GM12878 (cell line): ENCODE data around the gene WNT3A. TPM values are rescaled to one million over a fixed set of nuclear protein-coding genes. Genes with fewer than 3 reads are reported as not detected.

Experiments used
- ATAC-seq: fragments of 200-7000 bp; cut with Tn5 transposase; 3 replicates; pipeline ENCODE4 v1.9.1; 2020; ENCODE audit warnings: mild to moderate bottlenecking, moderate library complexity
- BruUV-seq: library from RNA; stranded (reverse); fragments of 400-500 nt; replicated peaks from 2 replicates; lab custom pipeline; 2021; lab: Mats Ljungman, UMichigan
- CTCF ChIA-PET: fragments of 300-600 bp; sonication (Branson Sonifier 250); formaldehyde crosslinking; extraction: SDS; loops from one replicate; lab custom pipeline; 2021; ENCODE audit warnings: inconsistent platforms; lab: Yijun Ruan, JAX
- POLR2A ChIA-PET: fragments of 350-600 bp; formaldehyde crosslinking; extraction: SDS; loops from one replicate; lab custom pipeline; 2021; ENCODE audit warnings: inconsistent platforms; lab: Charles Lee
- RAD21 ChIA-PET: fragments of 300-600 bp; sonication (Branson Sonifier 250); formaldehyde crosslinking; loops from one replicate; lab custom pipeline; 2023; ENCODE audit warnings: antibody characterized with exemption; ENCODE audit not compliant: unreplicated experiment; lab: Charles Lee
- SMC1A ChIA-PET: fragments of 300-600 bp; sonication (Branson Sonifier 250); formaldehyde crosslinking; loops from one replicate; lab custom pipeline; 2023; ENCODE audit not compliant: unreplicated experiment, uncharacterized antibody; lab: Charles Lee
- DNase-seq: peaks from one replicate; pipeline ENCODE4 v3.0.0-alpha.2; 2011; ENCODE audit warnings: low read depth, low spot score
- FAIRE-seq: peaks from 3 replicates; lab custom pipeline; 2011; peaks lifted over from hg19 to GRCh38; lab: Jason Lieb, UNC
- H2AFZ ChIP-seq: 2 replicates; pipeline ENCODE4 v1.6.0; 2011; ENCODE audit warnings: low read depth, low read length, control low read depth; ENCODE audit not compliant: control insufficient read depth
- H3K27ac ChIP-seq: 2 replicates; pipeline ENCODE4 v1.5.1; 2011; ENCODE audit warnings: control low read depth; ENCODE audit not compliant: control insufficient read depth, insufficient read depth
- H3K27me3 ChIP-seq, 2 experiments: replicated peaks in 1 of 2; 2 replicates each; pipeline versions ENCODE4 v1.6.0 to v1.6.1; 2011; ENCODE audit warnings: low read length in 1 of 2; ENCODE audit not compliant: control insufficient read depth in 2 of 2, insufficient read depth in 2 of 2
- H3K36me3 ChIP-seq, 2 experiments: 2 replicates each; pipeline ENCODE4 v1.5.1; 2011; ENCODE audit warnings: low read length in 1 of 2; ENCODE audit not compliant: control insufficient read depth in 2 of 2, insufficient read depth in 2 of 2
- H3K4me1 ChIP-seq: 2 replicates; pipeline ENCODE4 v1.6.1; 2011; ENCODE audit warnings: mild to moderate bottlenecking, low read length, moderate library complexity, mixed read lengths; ENCODE audit not compliant: control insufficient read depth, insufficient read depth
- H3K4me2 ChIP-seq: 2 replicates; pipeline ENCODE4 v1.6.0; 2011; ENCODE audit warnings: control low read depth; ENCODE audit not compliant: control insufficient read depth, insufficient read depth
- H3K4me3 ChIP-seq: fragments of 200-600 bp; sonication (generic); 2 replicates; pipeline ENCODE4 v1.5.1; 2016
- H3K79me2 ChIP-seq: 2 replicates; pipeline ENCODE4 v1.6.0; 2011; ENCODE audit warnings: low read length; ENCODE audit not compliant: control insufficient read depth, insufficient read depth
- H3K9ac ChIP-seq: 2 replicates; pipeline ENCODE4 v1.8.0; 2011; ENCODE audit warnings: low read length, control low read depth, mixed read lengths; ENCODE audit not compliant: control insufficient read depth, insufficient read depth
- H3K9me3 ChIP-seq: replicated peaks from 3 replicates; pipeline ENCODE4 v1.5.1; 2011; ENCODE audit warnings: mild to moderate bottlenecking, low read length; ENCODE audit not compliant: control insufficient read depth, insufficient read depth
- H4K20me1 ChIP-seq: 2 replicates; pipeline ENCODE4 v1.6.0; 2011; ENCODE audit not compliant: control insufficient read depth, insufficient read depth
- CBX5 ChIP-seq: sonication (generic); IDR thresholded peaks from 2 replicates; pipeline ENCODE4 v1.6.1; 2016; ENCODE audit warnings: low read depth, moderate library complexity, mild to moderate bottlenecking, inconsistent platforms
- JUNB ChIP-seq: IDR thresholded peaks from 2 replicates; pipeline ENCODE4 v1.6.1; 2016; ENCODE audit warnings: antibody characterized with exemption, mild to moderate bottlenecking
- JUND ChIP-seq: IDR thresholded peaks from 2 replicates; pipeline ENCODE4 v1.6.1; 2012; ENCODE audit warnings: low read depth, mild to moderate bottlenecking, low read length, improper control_type of control experiment, moderate library complexity
- POLR2A ChIP-seq: IDR thresholded peaks from 2 replicates; pipeline ENCODE4 v1.6.1; 2011; ENCODE audit warnings: low read depth, mild to moderate bottlenecking, low read length
- RELB ChIP-seq: fragments of 450-650 bp; IDR thresholded peaks from 2 replicates; pipeline ENCODE4 v1.6.1; 2017; ENCODE audit warnings: low read depth, mild to moderate bottlenecking, moderate library complexity
- SPI1 ChIP-seq: IDR thresholded peaks from 2 replicates; pipeline ENCODE4 v1.6.1; 2011; ENCODE audit warnings: low read depth, mild to moderate bottlenecking, low read length, moderate library complexity, borderline replicate concordance; ENCODE audit not compliant: insufficient read depth
- STAT3 ChIP-seq: IDR thresholded peaks from 2 replicates; pipeline ENCODE4 v1.6.1; 2011; ENCODE audit warnings: low read depth, low read length, improper control_type of control experiment
- ZNF592 ChIP-seq: fragments of 450-650 bp; IDR thresholded peaks from 2 replicates; pipeline ENCODE4 v1.6.1; 2017; ENCODE audit warnings: mild to moderate bottlenecking, moderate library complexity
- ZSCAN29 ChIP-seq: fragments of 450-650 bp; IDR thresholded peaks from 2 replicates; pipeline ENCODE4 v1.6.1; 2017; ENCODE audit warnings: mild to moderate bottlenecking, moderate library complexity
- WGBS: methylation state at CpG from one replicate; pipeline ENCODE4 v1.1.6; 2016; ENCODE audit warnings: low lambda C conversion rate; ENCODE audit not compliant: insufficient replicate concordance, insufficient coverage; ENCODE audit errors: missing lambda C conversion rate; 5-methylcytosine and 5-hydroxymethylcytosine counted together
- in situ Hi-C: fragments of 300-500 bp; cut with MboI; formaldehyde crosslinking; loops from 9 replicates; pipeline ENCODE4 v1.14.3; 2018; ENCODE audit warnings: mixed read lengths
- intact Hi-C: fragments of 100-400 bp; cut with micrococcal nuclease; formaldehyde crosslinking; loops from one replicate; pipeline ENCODE4 v1.14.2; 2022; ENCODE audit not compliant: unreplicated experiment
- polyA plus RNA-seq, 11 experiments: library from polyadenylated mRNA; depleted of rRNA in 4 of 11; unstranded in 6 of 11; stranded (reverse) in 5 of 11; fragments of >200 nt; fragmentation: Nextera tagmentation in 4 of 11; fragmentation: Illumina TruSeq in 1 of 11; extraction: Ambion mirVana in 4 of 11; extraction: Trizol in 1 of 11; gene quantifications; 1 replicate in 1 of 11; 2 replicates in 10 of 11; pipeline versions ENCODE4 v1.2.1 to v1.2.3, GENCODE V29; 2011 to 2016; ENCODE audit warnings: inconsistent platforms in 2 of 11, missing spikeins in 2 of 11, low read depth in 1 of 11
- total RNA-seq, 4 experiments: library from RNA; depleted of rRNA in 3 of 4; stranded (reverse); fragments of >200 nt in 3 of 4; fragmentation: Illumina TruSeq in 1 of 4; extraction: Trizol in 1 of 4; gene quantifications; 2 replicates each; pipeline versions ENCODE4 v1.2.1 to v1.2.3, GENCODE V29; 2013 to 2021

WNT3A gene
- total and polyA plus RNA-seq, 10 of the 15 experiments (the other 5 are each of a cell fraction or from before 2014, with no cell fraction given) = 0.16 TPM; not detected in 9

- no peak for TF ChIP-seq RELB
Observed at GRCh38 chr1:228106800-228107054, 99.9 kb downstream of the WNT3A start (continued).

GRCh38 chr1:228107636-228108035, 100.8 kb downstream of the WNT3A start:
- ATAC-seq = no peak
- ChIA-PET RAD21 (no interaction called here), SMC1A (no interaction called here), CTCF (no interaction called here), POLR2A (no interaction called here)
- no peaks in the 10 kb centered on the region for H3K27me3 ChIP-seq
- H3K4me1 ChIP-seq = peaks cover 17% of the 10 kb centered on the region
- TF ChIP-seq POLR2A = 0 out of 2 replicates have a peak, but pooled peaks have one; percentile 26
- TF ChIP-seq CBX5 = no peak
- no peaks in the 10 kb centered on the region for H3K9me3 ChIP-seq
- no peaks in the 10 kb centered on the region for H4K20me1 ChIP-seq
- H3K4me3 ChIP-seq = peak overlapping the region; percentile 93; the same call in 1 of the 2 replicates
- intact Hi-C loops = loop anchor here (2.0 kb wide), 1 partner anchor 33 kb away; the partner anchor contains the start of gene GUK1
- H2AFZ ChIP-seq = no peak overlapping the region
- peaks cover 4 to 5% of the 10 kb centered on the region in 2 experiments; a peak in 3 of 4 replicates for H3K36me3 ChIP-seq
- WGBS = 88% methylated on average over 19 of the region's 19 CpGs
- H3K4me2 ChIP-seq = no peak overlapping the region; the same call in 1 of the 2 replicates
- FAIRE-seq = no peak
- peaks cover 22% of the 10 kb centered on the region for H3K79me2 ChIP-seq
- in situ Hi-C loops = no loop called here
- no TSS peak for BruUV-seq
- H3K27ac ChIP-seq = no peak overlapping the region
- no peak overlapping the region; the same call in 1 of the 2 replicates for H3K9ac ChIP-seq
- no peak for DNase-seq

GRCh38 chr1:228108055-228108690, 101.4 kb downstream of the WNT3A start:
- ChIA-PET POLR2A (interaction anchor here (2.1 kb wide), 1 partner anchor 58 kb away, joined by 7 read pairs; the partner anchor contains the start of gene IBA57), CTCF (no interaction called here), SMC1A (no interaction called here), RAD21 (no interaction called here)
- Histone ChIP-seq H3K27ac (peak overlapping the region; percentile 39), H3K9me3 (no peaks in the 10 kb centered on the region), H3K4me2 (peak overlapping the region; percentile 89), H3K4me1 (peaks cover 17% of the 10 kb centered on the region), H3K79me2 (peaks cover 17% of the 10 kb centered on the region), H3K27me3 (no peaks in the 10 kb centered on the region), H3K4me3 (peak overlapping the region; percentile 93), H4K20me1 (no peaks in the 10 kb centered on the region), H2AFZ (no peak overlapping the region), H3K36me3 (peaks cover 4 to 5% of the 10 kb centered on the region in 2 experiments; a peak in 3 of 4 replicates), H3K9ac (peak overlapping the region; percentile 85)
- WGBS = 13% methylated on average over 11 of the region's 11 CpGs
- in situ Hi-C loops (no loop called here), intact Hi-C loops (loop anchor here (2.0 kb wide), 1 partner anchor 33 kb away; the partner anchor contains the start of gene GUK1)
- no peak for FAIRE-seq
- TF ChIP-seq JUNB = no peak
- no peak for TF ChIP-seq STAT3
- TF ChIP-seq ZNF592 = no peak
- no peak for TF ChIP-seq SPI1
- TF ChIP-seq JUND = no peak
- no peak for TF ChIP-seq ZSCAN29
- DNase-seq = no peak
- ATAC-seq = no peak
- BruUV-seq = no TSS peak
